ENCODE results near the gene AATK. TPM values are rescaled to one million over a fixed set of nuclear protein-coding genes. Genes with fewer than 3 reads are reported as not detected.

Gene AATK
- total and polyA plus RNA-seq, 2 of the 13 experiments (the other 11 are each of a cell fraction or from before 2014, with no cell fraction given): 2.9 to 8.4 TPM

DNA sequence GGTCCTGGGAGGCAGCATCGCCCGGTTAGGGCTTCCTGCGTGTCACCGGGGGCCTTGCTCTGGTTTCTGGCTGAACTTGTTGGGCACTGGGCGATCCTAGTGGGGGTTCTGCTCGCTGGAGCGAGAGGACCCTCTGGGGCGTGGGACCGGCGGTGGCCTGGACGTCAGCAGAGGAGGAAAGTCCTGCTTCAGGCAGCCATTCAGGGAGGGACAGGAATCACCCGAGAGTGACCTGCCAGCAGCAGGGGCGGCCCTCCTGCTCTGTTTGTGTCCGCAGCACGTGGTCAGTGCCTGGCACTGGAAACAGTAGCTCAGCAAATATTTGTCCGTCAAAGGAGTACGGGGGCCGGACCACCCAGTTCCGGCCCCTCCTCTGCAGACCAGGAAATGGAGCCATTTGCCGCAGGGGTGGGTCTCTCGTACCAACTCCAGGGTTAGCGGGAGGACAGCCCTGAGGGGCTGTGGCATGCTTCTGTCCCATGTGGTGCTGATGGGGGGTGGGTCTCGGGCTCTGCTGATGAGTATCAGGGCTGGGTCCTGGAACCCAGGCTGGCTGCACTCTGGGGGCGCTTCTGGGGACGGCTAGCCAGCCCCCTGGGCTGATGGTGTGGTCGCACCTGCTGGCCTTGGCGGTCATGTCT, 82.8 kb downstream of the AATK start (continued):
- peak; percentile 67 for TF ChIP-seq SRY (CRISPR knock-in tag; IDR thresholded peaks at IDR 0.05)
- TF ChIP-seq, protein P1, sequence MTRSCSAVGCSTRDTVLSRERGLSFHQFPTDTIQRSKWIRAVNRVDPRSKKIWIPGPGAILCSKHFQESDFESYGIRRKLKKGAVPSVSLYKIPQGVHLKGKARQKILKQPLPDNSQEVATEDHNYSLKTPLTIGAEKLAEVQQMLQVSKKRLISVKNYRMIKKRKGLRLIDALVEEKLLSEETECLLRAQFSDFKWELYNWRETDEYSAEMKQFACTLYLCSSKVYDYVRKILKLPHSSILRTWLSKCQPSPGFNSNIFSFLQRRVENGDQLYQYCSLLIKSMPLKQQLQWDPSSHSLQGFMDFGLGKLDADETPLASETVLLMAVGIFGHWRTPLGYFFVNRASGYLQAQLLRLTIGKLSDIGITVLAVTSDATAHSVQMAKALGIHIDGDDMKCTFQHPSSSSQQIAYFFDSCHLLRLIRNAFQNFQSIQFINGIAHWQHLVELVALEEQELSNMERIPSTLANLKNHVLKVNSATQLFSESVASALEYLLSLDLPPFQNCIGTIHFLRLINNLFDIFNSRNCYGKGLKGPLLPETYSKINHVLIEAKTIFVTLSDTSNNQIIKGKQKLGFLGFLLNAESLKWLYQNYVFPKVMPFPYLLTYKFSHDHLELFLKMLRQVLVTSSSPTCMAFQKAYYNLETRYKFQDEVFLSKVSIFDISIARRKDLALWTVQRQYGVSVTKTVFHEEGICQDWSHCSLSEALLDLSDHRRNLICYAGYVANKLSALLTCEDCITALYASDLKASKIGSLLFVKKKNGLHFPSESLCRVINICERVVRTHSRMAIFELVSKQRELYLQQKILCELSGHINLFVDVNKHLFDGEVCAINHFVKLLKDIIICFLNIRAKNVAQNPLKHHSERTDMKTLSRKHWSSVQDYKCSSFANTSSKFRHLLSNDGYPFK (CRISPR knock-in tag; IDR thresholded peaks at IDR 0.05; ENCODE audit: borderline replicate concordance): peak; percentile 73; the same call in 1 of the 2 replicates
- TF ChIP-seq ATF2 (CRISPR knock-in tag; IDR thresholded peaks at IDR 0.05): peak; percentile 82
- no peak for TF ChIP-seq ZBTB21 (CRISPR knock-in tag; IDR thresholded peaks at IDR 0.05)
- no peak for TF ChIP-seq ZFP36L2 (CRISPR knock-in tag; IDR thresholded peaks at IDR 0.05)
- no peak; the same call in 1 of the 2 replicates for TF ChIP-seq TMF1 (CRISPR knock-in tag; IDR thresholded peaks at IDR 0.05; ENCODE audit: low read depth)
- TF ChIP-seq, protein P2, sequence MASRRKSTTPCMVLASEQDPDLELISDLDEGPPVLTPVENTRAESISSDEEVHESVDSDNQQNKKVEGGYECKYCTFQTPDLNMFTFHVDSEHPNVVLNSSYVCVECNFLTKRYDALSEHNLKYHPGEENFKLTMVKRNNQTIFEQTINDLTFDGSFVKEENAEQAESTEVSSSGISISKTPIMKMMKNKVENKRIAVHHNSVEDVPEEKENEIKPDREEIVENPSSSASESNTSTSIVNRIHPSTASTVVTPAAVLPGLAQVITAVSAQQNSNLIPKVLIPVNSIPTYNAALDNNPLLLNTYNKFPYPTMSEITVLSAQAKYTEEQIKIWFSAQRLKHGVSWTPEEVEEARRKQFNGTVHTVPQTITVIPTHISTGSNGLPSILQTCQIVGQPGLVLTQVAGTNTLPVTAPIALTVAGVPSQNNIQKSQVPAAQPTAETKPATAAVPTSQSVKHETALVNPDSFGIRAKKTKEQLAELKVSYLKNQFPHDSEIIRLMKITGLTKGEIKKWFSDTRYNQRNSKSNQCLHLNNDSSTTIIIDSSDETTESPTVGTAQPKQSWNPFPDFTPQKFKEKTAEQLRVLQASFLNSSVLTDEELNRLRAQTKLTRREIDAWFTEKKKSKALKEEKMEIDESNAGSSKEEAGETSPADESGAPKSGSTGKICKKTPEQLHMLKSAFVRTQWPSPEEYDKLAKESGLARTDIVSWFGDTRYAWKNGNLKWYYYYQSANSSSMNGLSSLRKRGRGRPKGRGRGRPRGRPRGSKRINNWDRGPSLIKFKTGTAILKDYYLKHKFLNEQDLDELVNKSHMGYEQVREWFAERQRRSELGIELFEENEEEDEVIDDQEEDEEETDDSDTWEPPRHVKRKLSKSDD (CRISPR knock-in tag; IDR thresholded peaks at IDR 0.05; ENCODE audit: low read depth): peak; percentile 70; the same call in 1 of the 2 replicates
- TF ChIP-seq, protein P3, sequence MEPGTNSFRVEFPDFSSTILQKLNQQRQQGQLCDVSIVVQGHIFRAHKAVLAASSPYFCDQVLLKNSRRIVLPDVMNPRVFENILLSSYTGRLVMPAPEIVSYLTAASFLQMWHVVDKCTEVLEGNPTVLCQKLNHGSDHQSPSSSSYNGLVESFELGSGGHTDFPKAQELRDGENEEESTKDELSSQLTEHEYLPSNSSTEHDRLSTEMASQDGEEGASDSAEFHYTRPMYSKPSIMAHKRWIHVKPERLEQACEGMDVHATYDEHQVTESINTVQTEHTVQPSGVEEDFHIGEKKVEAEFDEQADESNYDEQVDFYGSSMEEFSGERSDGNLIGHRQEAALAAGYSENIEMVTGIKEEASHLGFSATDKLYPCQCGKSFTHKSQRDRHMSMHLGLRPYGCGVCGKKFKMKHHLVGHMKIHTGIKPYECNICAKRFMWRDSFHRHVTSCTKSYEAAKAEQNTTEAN (CRISPR knock-in tag; conservative IDR thresholded peaks at IDR 0.05): peak; percentile 94
- no peak; the same call in 1 of the 2 replicates for TF ChIP-seq ZMYM3 (CRISPR knock-in tag; IDR thresholded peaks at IDR 0.05)
- TF ChIP-seq POLR2AphosphoS2 (IDR thresholded peaks at IDR 0.05; ENCODE audit: low read depth, low read length): no peak
- TF ChIP-seq SP140L (CRISPR knock-in tag; IDR thresholded peaks at IDR 0.05; ENCODE audit: borderline replicate concordance): peak; percentile 66; the same call in 1 of the 2 replicates
- peak; percentile 87 for TF ChIP-seq ZNF263 (CRISPR knock-in tag; IDR thresholded peaks at IDR 0.05)
- TF ChIP-seq ZNF234 (CRISPR knock-in tag; conservative IDR thresholded peaks at IDR 0.05): peak; percentile 71; the same call in 1 of the 2 replicates
- peak; percentile 97 for TF ChIP-seq HIVEP1 (CRISPR knock-in tag; IDR thresholded peaks at IDR 0.05)
- TF ChIP-seq ZNF776 (CRISPR knock-in tag; IDR thresholded peaks at IDR 0.05): peak; percentile 76; the same call in 1 of the 2 replicates
- peak; percentile 99 for TF ChIP-seq NFKB2 (CRISPR knock-in tag; IDR thresholded peaks at IDR 0.05; ENCODE audit: borderline replicate concordance)
- peak; percentile 53; the same call in 1 of the 2 replicates for TF ChIP-seq NR2F2 (IDR thresholded peaks at IDR 0.05; ENCODE audit: borderline replicate concordance, low read depth)
- peak; percentile 96 for TF ChIP-seq PHF21A (CRISPR knock-in tag; IDR thresholded peaks at IDR 0.05)

All from HepG2 (cell line).